COLO829 (cell line): ENCODE measurements around the gene KASH5.

Source experiments
- DNase-seq: peaks from one replicate; pipeline ENCODE4 v3.0.0; 2012; ENCODE audit warnings: low spot score

The KASH5 gene

DNA sequence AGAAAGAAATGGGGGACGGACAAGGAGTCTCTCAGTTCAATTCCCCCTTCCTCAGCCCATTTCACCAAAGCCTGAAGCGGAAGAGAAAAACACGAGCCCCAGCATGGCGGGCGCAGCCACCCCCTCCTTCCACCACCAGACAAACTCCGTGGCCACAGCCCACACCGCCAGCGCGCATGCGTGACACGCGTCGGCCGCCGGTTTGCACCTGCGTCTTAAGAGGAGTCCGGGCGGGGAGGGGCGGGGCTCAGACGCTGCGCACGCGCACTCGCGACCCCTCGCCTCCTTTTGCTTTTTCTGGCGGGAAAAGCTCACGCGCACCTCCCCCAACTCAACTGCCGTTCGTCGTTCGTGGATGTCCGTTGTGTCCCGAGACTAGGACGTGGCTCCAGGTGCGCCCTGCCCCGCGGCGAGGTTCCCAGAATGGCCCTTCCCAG, at the start of gene KASH5:
TSS of gene KASH5 (plus strand) at position 314 of the 437 bp plus-strand sequence. CDS start 2,635 bp downstream, outside the sequence.
- DNase-seq, result peak; percentile 94

DNA sequence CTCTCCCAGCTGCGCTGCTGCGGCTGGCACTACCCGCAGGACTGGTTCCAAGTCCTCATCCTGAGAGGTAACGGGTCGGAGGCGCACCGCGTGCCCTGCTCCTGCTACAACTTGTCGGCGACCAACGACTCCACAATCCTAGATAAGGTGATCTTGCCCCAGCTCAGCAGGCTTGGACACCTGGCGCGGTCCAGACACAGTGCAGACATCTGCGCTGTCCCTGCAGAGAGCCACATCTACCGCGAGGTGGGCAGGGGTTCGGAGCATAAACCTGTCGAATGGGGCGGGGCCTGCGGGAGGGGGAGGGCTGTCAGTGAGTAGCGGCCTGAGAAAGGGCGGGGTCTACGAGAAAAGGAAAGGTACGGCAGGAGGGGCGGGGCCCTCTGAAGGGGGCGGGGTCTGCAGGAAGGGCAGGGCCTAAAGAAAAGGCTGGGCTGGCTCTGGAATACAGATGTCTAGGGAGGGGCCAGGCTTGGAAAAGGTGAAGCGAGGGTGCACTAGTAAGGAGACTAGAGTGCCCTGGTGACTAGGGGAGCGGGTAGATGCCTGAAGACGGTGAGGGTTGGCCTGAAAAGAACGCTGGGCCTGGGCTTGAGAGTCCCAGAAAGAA, 49.3 kb upstream of the KASH5 start:
- DNase-seq, result peak; percentile 60

DNA sequence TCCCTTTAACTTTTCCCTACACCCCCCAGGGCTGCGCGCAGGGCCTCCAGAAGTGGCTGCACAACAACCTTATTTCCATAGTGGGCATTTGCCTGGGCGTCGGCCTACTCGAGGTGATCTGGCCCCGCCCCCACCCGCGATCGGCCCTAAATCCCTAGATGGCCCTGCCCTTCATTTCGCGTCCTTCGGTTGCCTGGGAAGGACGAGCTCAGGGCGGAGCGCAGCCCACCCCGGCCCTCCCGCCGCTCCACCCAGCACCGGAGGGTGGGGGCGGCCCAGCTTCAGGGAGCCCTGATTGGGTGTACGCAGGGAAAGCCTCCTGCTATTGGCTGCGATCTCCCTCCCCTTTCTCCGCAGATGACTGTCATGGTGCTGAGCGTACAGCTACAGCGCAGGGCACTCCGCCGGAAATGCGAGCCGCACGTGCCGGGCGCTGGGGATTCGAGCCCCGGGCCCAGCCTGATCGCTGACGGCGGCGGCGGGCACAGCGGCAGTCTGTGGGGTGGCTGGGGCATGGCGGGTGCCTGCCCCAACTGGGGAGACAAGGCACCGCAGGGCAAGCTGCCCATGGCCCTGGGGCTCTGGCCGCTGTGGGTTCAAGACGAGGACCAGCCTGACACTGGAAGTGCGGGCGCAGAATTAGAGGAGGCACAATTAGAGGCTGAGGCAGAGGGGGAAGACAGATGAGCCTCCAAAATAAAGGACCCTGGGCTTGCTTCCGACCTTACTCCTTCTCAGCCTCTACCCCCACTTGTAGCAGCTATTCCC, 48.6 kb upstream of the KASH5 start:
- peak; percentile 81 for DNase-seq

DNA sequence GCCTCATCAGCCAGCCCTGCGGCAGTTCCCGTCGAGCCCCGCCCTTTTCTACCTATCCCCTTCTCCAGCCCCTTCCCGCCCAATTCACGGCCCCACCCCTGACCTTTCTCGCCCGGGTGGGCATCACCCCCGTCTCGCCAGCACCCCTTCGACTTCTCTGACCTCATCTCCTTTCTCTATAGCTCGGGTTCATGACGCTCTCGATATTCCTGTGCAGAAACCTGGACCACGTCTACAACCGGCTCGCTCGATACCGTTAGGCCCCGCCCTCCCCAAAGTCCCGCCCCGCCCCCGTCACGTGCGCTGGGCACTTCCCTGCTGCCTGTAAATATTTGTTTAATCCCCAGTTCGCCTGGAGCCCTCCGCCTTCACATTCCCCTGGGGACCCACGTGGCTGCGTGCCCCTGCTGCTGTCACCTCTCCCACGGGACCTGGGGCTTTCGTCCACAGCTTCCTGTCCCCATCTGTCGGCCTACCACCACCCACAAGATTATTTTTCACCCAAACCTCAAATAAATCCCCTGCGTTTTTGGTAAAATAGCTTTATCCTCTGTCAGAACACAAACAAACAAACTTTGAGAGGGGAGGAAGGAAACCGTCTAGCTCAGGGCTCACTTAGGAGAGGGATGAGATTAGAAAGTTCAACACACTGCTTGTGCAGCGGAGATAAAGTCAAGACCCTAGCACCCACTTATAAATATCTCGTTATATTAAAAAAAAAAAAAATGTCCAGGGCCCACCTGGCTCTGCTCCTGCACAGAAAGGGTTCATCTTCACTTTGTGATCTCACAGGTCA, 47.8 kb upstream of the KASH5 start:
- peak; percentile 85 for DNase-seq

DNA sequence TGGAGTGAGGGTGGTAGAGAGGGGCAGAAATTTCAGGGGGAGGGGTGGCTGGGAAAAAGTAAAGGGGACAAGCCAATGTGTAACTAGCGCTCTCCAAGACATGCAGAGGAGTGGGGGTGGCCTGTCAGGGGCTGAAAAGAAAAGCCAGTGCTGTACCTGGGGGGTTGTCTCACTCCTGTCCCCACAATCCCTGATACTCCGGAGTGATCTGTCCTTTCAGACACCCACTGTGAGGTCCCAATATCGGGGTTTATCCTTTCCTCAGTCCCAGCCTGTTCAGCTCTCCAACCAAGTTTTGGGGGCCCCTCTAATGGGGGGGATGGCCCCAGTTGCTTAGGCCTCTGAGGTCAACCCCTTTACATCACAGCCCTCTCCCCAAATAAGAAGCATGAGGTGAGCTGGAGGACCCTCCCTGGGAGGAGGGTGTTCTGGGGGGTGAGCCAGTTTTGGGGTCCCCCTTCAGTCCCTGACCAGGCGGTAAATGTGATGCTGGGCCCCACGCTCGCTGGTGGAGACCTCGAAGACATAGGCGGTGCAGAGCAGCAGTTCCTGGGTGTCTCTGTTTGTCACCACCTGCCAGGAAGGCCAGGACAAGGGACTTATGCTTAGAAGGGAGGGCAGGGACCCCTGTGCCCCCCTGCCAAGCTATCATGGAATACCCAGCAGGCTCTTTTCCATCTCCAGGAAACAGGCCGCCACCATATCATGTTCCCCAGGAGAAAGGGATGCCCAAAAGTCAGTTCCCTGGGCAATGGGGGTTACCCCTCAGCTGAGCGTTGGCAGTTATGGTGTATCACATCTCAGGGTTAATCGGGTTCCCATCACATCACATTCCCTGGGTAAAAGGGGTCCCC, 47.0 kb upstream of the KASH5 start:
- no peak for DNase-seq

DNA sequence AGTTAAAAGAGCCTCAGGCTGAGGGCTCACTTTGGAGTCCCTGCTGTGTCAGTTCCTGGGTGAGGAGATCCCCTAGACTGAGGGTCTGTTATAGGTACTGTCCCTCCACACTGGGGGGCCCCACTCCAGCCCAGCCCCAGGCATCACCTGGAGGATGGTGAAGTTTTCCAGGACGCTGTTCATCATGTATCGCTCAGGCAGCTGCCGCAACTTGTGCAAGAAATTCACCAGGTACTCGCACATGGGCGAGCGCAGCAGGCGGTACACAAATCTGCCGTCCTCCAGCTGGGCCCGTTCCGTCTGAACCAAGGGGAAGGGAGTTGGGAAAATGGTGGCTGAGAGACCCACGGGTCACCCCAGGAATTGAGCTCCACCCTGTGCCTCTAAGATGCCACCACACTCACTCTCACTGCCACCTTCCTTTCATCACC, 45.7 kb upstream of the KASH5 start:
- DNase-seq, result no peak

DNA sequence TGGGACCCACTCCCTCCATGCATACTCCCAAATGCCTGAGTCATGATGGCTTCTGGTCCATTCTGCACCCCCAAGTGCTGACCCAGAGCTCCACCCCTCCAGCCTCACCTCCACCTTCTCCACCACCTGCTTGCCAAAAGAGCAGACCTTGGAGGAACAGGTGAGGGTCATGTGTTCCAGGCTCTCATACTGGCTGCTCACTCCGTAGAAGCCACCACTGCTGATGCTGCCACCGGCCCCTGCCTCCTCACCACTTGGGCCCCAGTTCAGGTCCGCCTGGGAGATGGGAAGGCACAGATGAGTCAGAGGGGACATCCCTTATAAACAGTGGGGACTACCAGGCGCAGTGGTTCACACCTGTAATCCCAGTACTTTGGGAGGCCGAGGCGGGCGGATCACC, 44.9 kb upstream of the KASH5 start:
- no peak for DNase-seq

DNA sequence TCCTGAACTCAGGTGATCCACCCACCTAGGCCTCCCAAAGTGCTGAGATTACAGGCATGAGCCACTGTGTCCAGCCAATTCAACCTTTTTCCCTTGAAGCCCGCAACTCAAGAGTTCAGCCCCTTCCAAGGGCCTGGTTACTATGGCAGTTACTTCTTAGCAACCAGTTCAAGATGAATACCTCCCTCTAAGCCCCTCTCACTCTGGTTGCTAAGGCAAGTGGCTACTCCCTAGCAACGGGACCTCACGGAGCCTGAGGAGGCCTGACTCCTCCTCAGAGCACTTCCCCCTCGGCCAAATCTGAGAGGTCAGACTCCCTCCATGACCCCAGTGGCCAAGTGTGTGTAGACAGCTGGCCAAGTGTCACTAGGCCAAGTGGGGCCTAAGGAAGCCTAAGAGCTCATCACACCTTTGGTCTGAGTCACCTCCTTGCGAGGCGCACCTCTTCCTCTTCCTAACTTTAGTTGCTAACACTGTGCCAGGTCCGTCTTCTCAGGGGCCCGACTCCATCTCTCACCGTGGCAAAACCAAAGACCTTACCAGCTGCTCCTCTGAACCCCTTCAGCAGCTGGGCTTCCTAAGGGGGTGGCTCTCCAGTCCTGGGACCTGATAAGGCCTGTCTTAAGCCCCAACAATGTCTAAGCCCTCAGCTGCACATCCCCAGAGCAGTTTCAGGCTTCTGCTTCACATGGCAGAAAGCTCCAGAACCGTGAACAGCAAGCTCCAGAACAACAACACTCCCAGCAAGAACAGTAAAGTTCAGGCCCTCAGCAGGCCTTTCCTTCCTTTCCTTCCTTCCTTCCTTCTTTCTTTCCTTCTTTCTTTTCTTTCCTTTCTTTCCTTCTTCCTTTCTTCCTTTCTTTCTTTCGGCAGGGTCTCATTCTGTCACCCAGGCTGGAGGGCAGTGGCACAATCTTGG, 43.3 kb upstream of the KASH5 start:
- DNase-seq, result no peak

GRCh38 chr19:49347191-49347590, 40.9 kb upstream of the KASH5 start:
- no peak for DNase-seq

DNA sequence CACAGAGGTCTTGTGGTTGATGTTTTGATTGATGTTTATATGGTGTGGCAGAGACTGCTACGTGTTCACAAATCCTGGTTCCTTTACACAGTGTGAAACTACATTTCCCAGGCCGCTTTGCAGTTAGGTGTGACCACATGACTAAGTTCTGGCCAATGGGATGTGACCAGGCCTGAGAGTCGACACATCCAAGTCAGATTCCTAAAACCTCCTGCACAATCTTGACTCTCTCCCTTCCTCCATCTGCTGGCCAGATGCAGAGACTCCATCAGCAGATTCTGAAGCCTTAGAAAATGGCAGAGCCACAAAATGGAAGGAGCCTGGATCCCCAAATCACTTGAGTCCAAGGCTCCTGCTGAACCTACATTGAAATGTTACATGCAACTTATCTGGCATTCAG, 40.2 kb upstream of the KASH5 start:
- peak; percentile 66 for DNase-seq

DNA sequence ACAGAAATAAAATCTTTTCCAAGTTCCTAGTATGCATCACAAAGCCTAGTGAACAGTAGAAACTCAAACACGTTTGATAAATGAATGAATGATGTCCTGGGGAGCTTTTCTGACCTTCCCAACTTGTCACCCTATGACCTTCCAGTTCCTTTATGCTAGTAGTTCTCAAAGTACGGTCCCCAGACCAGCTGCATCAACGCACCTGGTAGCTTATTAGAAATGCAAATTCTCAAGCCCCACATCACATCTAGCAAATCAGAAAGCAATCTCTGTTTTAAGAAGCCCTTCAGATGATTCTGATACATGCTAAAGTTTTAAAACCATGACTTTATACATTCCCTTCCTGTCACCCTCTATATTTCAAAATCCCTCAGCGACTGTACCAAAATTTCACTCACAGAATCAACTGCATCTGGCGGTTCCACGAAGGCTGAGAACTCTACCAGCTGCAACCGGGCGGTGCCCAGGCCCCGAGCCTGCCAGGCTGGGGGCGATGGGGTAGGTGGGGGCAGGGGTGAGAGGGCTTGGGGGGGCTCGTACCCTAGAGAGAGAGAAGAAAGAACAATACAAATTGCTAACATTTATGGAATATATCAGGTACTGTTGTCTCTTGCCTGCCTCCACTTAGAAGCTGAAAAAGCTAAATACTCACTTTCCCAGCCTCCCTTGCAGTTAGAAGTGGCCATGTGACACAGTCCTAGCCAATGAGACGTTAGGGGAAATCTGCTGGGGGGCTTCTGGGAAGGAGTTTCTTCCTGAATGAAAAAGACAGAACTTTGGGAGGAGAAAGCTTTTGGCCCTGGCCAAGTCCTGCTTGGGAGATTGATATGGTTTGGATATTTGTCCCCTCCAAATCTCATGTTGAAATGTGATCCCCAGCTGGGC, 39.5 kb upstream of the KASH5 start:
- no peak for DNase-seq

- DNase-seq, result no peak
Observed at GRCh38 chr19:49349567-49349966, 38.5 kb upstream of the KASH5 start.

DNA sequence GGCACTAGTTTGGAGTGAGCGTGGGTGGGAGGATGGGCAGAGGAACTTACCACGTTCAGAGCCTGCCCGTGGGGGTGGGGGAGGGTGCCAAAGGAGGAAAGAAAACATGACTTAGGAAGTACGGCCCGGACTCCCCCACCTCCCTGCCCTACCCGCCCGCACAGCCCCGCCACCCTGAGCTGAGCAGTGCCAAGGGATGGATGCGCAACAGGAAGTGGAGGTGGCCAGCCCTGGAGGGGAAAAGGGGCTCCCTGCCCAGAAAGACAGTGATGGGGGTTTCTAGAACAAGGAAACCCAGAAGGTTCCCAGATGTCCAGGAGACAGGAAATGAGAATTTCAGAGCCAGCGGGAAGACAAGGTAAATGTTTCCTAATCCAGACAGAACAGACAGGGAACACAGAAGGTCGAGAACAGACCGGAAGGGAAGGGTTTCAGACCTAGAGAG, 32.1 kb upstream of the KASH5 start:
- no peak for DNase-seq

GRCh38 chr19:49356382-49356781, 31.7 kb upstream of the KASH5 start:
- no peak for DNase-seq

- no peak for DNase-seq
Observed at GRCh38 chr19:49357186-49357585, 30.9 kb upstream of the KASH5 start.

DNA sequence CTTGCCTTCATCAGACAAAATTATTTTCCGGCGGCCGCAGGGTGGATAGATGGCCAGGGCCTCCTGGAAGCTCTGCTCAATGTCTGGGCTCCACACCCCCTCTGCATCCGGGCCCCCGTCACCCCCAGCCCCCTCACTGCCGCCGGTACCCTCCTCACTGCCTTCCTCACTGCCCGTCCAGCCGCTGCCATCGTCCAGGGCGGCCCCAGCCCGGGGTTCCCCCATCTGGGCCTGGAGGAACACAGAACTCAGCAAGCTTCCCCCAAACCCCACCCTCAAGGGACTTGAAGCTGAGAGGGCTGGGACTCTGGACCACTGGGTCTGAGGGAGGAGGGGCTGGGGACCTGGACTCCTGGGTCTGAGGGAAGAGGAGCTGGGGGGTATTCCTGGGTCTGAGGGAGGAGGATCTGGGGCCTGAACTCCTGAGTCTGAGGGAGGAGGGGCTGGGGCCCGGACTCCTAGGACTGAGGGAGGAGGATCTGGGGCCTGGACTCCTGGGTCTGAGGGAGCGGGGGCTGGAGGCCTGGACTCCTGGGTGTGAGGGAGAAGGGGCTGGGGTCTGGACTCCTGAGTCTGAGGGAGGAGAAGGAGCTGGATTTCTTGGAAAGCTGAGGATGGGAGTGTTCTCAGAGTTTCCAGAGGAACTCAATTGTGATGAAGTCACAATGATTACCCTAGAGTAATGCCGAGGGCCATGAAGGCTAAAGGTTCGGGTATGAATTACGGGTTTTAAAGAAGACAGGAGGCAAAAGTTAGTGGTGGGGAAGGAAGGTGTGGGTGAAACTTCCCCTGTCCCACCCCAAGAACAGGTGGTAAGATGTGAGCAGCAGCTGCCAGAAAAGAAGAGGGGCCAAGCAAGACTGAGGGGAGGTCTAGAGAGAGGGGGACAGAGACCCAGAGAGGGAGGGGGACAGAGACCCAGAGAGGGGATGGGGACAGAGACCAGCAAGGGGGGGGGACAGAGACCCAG, 27.9 kb upstream of the KASH5 start:
- no peak for DNase-seq

DNA sequence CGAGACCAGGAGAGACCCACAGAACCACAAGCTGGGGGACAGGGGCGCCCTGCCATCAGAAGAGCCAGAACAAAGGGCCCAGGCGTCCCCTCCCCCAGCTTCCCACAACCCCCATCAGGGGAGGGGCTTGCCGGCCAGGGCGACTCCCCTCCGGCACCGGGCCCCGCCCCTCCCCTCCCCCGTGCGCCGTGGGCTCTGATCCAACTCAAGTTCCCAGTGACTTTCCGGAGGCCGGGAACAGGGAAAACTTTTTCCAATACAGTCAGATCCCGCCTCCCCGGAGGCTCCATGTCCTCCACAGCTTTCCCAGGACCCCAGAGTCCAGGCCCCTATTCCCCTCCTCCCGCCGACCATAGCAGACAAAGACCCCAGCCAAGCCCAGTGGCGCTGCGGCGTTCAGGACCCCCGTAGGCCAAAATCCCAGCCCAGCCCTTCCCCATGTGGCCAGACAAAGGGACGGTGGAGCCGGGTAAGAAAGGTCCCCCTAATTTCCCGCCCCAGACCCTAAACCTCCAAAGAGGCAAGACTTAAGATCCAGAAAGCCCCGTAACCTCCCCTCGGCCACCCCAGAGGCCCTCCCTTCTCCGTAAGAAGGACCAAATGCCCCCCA, 26.5 kb upstream of the KASH5 start:
- peak; percentile 84 for DNase-seq
